Measurements from ENCODE around the gene RALGAPA2.

The RALGAPA2 gene

DNA sequence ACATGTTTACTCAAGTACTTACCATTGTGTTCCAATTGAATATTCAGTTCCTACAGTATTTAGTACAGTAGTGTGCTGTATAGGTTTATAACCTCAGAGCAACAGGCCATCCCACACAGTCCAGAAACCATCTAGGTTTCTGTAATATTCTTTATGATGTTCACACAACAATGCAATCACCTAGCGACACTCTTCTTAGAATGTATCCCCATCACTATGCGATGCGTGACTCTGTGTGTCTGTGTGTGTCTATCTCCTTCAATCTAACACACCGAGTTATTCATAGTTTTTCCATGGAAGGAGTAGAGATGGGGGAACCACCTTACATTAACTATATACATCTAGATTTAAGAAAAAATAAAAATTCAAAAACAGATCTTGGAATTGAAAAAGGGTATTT is 182.8 kb downstream of the RALGAPA2 start:
- FAIRE-seq = no peak

- no peak for FAIRE-seq
Measured at GRCh38 chr20:20528861-20529260, 183.6 kb downstream of the RALGAPA2 start.

DNA sequence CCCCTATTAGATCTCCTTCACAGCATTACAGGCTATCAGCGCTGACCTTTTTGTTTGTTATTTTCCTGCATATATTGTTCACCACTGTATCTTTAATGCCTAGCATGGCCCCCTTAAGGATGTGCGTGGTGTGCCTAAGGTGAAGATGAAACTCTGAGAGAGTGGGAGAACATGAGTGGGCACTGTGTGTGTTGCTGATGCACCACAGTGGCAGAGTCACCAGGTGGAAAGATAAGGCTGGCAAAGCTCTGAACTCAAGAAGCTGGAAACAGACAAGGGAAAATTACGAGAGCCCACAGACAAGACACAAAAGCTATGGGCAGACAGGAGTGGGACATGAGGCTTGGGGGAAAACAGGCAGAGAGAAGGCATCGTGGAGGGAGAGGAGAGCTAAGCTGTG is 184.8 kb downstream of the RALGAPA2 start:
- FAIRE-seq = no peak

- no peak for FAIRE-seq
Measured at GRCh38 chr20:20525756-20526155, 186.7 kb downstream of the RALGAPA2 start.

- no peak for FAIRE-seq
Measured at GRCh38 chr20:20525214-20525613, 187.2 kb downstream of the RALGAPA2 start.

GRCh38 chr20:20524756-20525155 is 187.7 kb downstream of the RALGAPA2 start:
- no peak for FAIRE-seq

DNA sequence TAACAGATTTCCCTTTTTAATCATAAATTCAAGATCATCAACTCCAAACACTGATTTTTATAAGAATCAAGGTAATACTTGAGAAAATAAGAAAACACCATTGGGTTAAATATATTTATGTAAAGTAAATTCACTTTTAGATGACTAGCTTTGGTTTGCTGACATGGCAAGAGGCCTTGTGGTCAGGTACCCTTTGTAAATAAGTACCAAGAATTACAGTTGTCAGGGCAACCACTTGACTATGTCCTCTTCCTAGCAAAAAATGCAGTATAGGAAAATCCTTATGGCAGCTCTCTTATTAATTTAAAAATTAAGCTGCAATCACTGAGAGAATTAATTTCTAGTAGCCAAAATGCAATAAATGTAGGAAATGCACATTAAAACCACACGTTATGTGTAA is 190.7 kb downstream of the RALGAPA2 start:
- no peak for FAIRE-seq

GRCh38 chr20:20520776-20521175 is 191.7 kb downstream of the RALGAPA2 start:
- FAIRE-seq = no peak

GRCh38 chr20:20519269-20519668 is 193.2 kb downstream of the RALGAPA2 start:
- no peak for FAIRE-seq

- no peak for FAIRE-seq
Measured at GRCh38 chr20:20518263-20518662, 194.2 kb downstream of the RALGAPA2 start.

DNA sequence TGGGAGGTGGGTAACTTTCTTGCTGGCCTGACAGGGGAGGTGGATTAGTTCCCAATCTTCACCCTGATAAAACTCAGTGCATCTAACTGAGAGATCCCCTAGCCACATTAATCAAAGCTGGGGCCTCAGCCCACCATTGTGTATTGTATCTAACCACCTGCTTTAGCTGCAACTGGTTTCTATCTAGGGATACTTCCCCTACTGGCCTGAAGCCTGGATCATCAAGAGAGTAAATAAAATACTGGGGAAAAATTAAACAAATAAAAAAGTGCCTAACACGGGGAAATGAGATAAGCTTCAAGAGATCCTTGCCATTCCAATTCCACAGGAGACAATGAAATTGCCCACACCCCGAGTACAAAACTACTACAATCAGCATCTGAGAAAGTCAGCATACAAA is 195.1 kb downstream of the RALGAPA2 start:
- FAIRE-seq = no peak

DNA sequence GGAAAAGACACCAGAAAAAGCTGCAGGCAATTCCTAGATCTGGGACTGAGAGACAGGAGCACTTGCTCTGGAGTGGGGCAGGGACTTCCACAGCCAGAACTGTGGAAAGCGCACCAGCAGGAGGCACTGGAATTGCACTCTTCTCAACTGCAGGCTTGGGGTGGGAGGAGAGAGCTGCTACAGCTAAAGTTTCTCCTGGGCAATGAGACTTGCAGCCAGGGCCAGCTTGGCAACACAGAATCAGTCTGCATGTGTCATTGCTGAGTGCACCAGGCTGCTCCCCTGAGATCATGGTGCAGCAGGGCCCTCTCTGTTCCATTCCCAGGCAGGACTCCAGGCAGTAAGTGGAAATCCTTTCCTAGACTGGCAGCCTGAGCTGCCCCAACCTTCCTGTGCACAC is 198.7 kb downstream of the RALGAPA2 start:
- no peak for FAIRE-seq

DNA sequence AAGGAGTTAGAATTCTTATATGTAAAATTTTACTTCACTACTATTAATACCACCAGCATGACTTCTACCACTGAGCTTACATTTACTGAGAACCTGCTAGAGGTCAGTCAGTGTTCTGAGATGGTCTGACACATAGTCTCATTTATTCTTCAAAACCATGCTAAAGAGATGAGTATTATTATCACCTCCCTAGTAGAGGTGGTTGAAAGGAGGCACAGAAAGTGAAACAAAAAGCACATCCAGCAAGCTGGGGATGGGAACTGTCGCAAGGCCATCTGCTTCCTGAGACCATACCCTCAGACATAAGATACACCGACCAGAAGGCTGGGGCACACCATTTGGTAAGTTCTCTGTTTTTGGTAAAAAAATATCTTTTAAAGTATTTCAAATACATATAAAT is 206.9 kb downstream of the RALGAPA2 start:
- FAIRE-seq = no peak

DNA sequence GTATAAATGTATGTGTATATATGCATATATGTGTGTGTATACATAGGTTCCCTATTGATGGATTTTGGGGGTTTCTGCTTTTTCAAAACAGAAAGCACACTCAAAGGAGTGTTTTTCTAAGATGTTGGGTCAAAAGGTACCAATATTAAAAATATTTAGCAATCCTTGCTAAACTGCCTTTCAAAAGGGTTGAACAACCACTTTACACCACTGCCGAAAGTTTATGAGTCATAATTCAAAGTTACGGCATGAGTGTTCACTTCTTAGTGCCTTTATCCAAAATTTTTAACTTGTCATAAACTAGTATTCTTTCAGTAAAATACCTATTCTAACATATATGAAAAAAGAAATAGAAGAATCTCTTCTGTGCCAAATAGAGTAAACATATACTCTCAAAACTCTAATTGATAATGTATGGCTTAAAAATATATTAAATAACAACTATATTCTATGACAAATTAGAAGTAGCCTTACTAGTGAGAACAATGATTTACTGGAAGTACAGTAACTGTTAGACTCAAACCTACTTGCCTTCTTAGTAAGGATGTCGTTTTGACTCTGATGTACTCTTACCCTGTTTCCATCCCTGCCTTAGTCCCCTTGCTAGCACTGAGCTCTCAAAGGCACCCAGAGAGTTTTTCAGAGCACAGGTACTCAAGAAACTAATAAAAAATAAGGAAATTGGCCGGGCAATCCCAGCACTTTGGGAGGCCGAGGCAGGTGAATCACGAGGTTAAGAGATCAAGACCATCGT is 208.5 kb downstream of the RALGAPA2 start:
- no peak for FAIRE-seq

DNA sequence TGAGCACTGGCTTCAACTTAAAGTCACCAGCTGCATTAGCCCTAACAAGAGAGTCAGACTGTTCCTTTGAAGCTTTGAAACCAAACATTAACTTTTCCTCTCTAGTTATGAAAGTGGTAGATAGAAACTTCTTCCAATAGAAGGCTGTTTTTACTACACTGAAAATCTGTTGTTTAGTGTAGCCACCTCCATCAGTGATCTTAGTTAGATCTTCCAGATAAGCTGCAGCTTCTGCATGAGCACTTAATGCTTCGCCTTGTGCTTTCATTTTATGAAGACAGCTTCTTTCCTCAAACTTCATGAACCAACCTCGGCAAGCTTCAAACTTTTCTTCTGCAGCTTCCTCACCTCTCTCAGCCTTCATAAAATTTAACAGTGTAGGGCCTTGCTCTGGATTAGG is 211.3 kb downstream of the RALGAPA2 start:
- no peak for FAIRE-seq

DNA sequence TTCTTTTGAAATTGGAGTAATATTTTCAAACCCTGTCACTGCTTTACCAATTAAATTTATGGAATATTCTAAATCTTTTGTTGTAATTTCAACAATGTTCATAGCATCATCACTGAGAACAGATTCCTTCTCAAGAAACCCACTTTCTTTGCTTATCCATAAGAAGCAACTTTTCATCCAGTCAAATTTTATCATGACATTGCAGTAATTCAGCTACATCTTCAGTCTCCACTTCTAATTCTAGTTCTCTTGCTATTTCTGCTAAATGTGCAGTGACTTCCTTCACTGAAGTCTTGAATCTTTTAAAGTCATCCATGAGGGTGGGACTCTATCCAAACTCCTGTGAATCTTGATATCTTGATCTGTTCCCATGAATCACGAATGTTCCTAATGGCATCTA is 212.1 kb downstream of the RALGAPA2 start:
- FAIRE-seq = no peak

GRCh38 chr20:20499439-20499838 is 213.0 kb downstream of the RALGAPA2 start:
- no peak for FAIRE-seq

GRCh38 chr20:20498076-20498861 is 214.2 kb downstream of the RALGAPA2 start:
- FAIRE-seq = no peak

DNA sequence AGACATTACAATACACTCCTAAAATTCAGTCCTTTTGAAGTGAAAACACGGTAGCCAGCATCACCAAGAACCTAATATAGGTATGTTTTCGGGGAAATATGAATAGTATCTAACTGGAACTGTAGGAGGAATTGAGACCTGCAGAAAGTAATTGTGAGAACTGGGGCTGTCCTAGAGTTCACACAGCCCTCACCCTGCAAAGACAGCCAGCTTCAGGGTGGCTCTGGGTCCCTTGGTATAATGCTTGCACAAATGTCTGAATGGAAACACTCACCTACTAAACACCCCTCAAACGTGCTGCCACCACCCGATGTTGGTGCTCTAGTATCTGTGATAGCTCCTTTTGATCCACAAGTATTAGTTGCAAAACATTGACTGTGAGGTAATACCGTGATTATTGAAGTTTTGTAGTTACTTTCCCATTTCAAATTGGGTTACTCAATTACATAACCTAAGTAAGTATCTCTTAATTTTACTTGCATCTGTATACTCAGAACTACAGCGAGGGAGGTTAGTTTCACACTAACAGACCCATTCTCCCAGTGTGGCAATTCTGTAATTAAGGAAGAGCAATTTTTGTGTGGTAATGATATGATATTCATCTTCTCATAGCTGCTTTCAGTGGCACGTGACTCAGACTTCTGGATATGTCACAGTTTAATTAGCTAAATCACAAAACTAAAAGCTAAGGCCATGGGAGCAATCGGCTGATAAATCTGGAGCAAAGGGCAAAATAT is 215.0 kb downstream of the RALGAPA2 start:
- FAIRE-seq = no peak

DNA sequence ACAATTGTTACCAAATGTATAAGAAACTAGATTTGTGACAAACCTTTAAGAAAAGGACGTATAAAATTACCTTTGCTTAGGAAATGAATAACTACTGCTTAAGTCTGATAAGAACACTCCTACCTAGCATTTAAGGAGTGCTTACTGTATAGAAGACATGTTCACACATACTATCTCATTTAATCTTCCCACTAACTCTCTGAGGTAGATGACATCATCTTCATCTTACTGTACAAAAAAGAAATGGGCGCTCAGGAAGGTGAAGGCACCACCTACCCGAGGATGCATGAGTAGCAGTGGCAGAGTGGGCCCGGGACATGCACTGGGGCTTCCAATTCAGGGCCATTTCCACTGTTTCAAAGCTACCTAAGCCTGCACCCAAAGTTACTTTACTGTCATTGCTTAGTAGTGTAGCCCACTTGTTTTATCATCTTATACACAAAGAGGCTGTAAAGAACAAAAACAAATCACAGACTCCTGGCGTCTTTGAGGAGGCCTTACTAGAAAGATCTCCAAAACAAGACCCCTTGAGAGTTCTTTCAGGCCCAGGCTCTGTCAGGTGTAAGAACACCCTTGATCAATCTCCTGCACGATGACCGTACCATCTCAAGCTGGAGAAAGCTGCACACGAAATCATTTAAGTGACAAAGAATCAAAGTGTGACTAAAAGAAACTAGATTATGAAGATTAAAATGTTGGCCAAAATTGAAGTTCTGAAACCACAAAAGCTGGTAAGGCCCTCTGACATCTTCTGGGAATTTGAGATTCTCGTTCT is 216.5 kb downstream of the RALGAPA2 start:
- no peak for FAIRE-seq

DNA sequence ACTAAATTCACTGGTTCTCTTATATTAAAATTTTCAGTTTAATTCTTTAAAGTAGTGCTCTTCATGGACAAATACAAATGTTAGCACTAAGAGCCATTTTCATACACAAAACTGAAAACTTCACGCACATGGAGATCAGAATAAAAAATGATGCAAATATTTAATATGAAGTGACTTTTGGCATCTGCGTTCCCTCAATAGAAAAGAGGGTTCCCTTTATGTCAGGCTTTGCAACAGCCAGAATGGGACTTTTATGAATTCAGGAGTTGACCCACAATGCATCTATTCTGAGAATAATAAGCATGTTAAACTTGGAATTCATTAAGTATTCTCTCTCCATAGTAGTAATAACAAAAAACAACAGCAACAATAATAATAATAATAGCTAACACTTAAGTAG is 218.7 kb downstream of the RALGAPA2 start:
- no peak for FAIRE-seq

GRCh38 chr20:20492521-20493332 is 219.7 kb downstream of the RALGAPA2 start:
- FAIRE-seq = no peak

Measured in G401.6 (cell line).